Lung (tissue), 12 donors: Measurements from ENCODE around the gene IGSF21. TPM values are rescaled to one million over a fixed set of nuclear protein-coding genes. Genes with fewer than 3 reads are reported as not detected.

ENCODE experiments used
- ATAC-seq: fragments of 200-7000 bp; cut with Tn5 transposase; one replicate; pipeline ENCODE4 v1.9.1; 2020; ENCODE audit warnings: moderate number of reproducible peaks; ENCODE audit not compliant: insufficient read depth, low FRiP score
- DNase-seq, 3 donors: peaks; one replicate each; pipeline ENCODE4 v3.0.0-alpha.2; 2013 to 2017
- H3K27ac ChIP-seq, 2 donors: one replicate each; pipeline ENCODE4 v1.5.1; 2013; ENCODE audit warnings: mild to moderate bottlenecking in 2 of 2, moderate library complexity in 2 of 2, control low read depth in 1 of 2, inconsistent platforms in 1 of 2, low read depth in 1 of 2, low read length in 1 of 2
- H3K27me3 ChIP-seq, 3 donors: one replicate each; pipeline ENCODE4 v1.5.1; 2013; ENCODE audit warnings: low read length in 2 of 3; ENCODE audit not compliant: control insufficient read depth in 3 of 3, insufficient read depth in 3 of 3
- H3K36me3 ChIP-seq, 4 donors: one replicate each; pipeline ENCODE4 v1.5.1; 2013; ENCODE audit warnings: low read length in 4 of 4, mild to moderate bottlenecking in 1 of 4, moderate library complexity in 1 of 4; ENCODE audit not compliant: control insufficient read depth in 4 of 4, insufficient read depth in 4 of 4
- H3K4me1 ChIP-seq, 5 donors: one replicate each; pipeline ENCODE4 v1.5.1; 2013; ENCODE audit warnings: low read length in 5 of 5, mild to moderate bottlenecking in 2 of 5, moderate library complexity in 1 of 5; ENCODE audit not compliant: control insufficient read depth in 5 of 5, insufficient read depth in 5 of 5
- H3K4me3 ChIP-seq: one replicate; pipeline ENCODE4 v1.5.1; 2013; ENCODE audit warnings: mild to moderate bottlenecking, control low read depth, moderate library complexity
- H3K9ac ChIP-seq, 2 donors: one replicate each; pipeline ENCODE4 v1.5.1; 2013; ENCODE audit warnings: low read length in 2 of 2, control low read depth in 1 of 2; ENCODE audit not compliant: insufficient read depth in 1 of 2
- H3K9me3 ChIP-seq, 4 donors: one replicate each; pipeline ENCODE4 v1.5.1; 2013; ENCODE audit warnings: low read length in 3 of 4, mild to moderate bottlenecking in 1 of 4, moderate library complexity in 1 of 4; ENCODE audit not compliant: control insufficient read depth in 4 of 4, insufficient read depth in 3 of 4
- CTCF ChIP-seq: IDR thresholded peaks from 2 replicates; pipeline ENCODE4 v1.5.1; 2012; ENCODE audit warnings: mild to moderate bottlenecking; ENCODE audit errors: control extremely low read depth, extremely low read depth
- WGBS, 2 donors: extraction: QIAGEN DNeasy Blood & Tissue Kit; methylation state at CpG; one replicate each; pipeline ENCODE4 v1.1.7; 2013; 5-methylcytosine and 5-hydroxymethylcytosine counted together
- polyA plus RNA-seq, 2 donors: library from polyadenylated mRNA; stranded (reverse); fragments of 200-250 nt; gene quantifications; one replicate each; pipeline ENCODE4 v1.2.1, GENCODE V29; 2013
- total RNA-seq, 2 donors: library from RNA; depleted of rRNA in 1 of 2; stranded (reverse); fragments of >200 nt in 1 of 2; gene quantifications; one replicate each; pipeline ENCODE4 v1.2.1, GENCODE V29; 2014 to 2021
- donor health status: control.
- donor health status: control.
- donor health status: Bipolar disorder and iron deficiency.
- donor health status: healthy.
- donor health status: DM: yes; HTN: yes; CAD: no.

The IGSF21 gene
- total and polyA plus RNA-seq, 4 donors = 0.18 to 2.6 (median 0.62) TPM

- H3K9ac ChIP-seq = no peak overlapping the region
- no peak for DNase-seq
- no peak overlapping the region for H3K4me3 ChIP-seq
- no peak overlapping the region for H3K27ac ChIP-seq
- H3K36me3 ChIP-seq = no peaks in the 10 kb centered on the region
- TF ChIP-seq CTCF = no peak
- H3K4me1 ChIP-seq = no peaks in the 10 kb centered on the region
- WGBS, 2 donors = 53 to 70% methylated on average over 6 of the region's 6 CpGs
- no peaks in the 10 kb centered on the region for H3K9me3 ChIP-seq
- no peak for ATAC-seq
- H3K27me3 ChIP-seq = peaks cover 0 to 35% (median 9%) of the 10 kb centered on the region in 3 donors
These were observed 67.5 kb downstream of the IGSF21 start for GRCh38 chr1:18175051-18175450.

GRCh38 chr1:18175530-18176377, 68.2 kb downstream of the IGSF21 start:
- peaks cover 0 to 35% (median 9%) of the 10 kb centered on the region in 3 donors for H3K27me3 ChIP-seq
- no peaks in the 10 kb centered on the region for H3K9me3 ChIP-seq
- 55 to 68% methylated on average over 13 of the region's 13 CpGs for WGBS, 2 donors
- no peak for DNase-seq
- no peaks in the 10 kb centered on the region for H3K4me1 ChIP-seq
- TF ChIP-seq CTCF = no peak
- H3K27ac ChIP-seq = no peak overlapping the region
- no peak overlapping the region for H3K9ac ChIP-seq
- no peaks in the 10 kb centered on the region for H3K36me3 ChIP-seq
- H3K4me3 ChIP-seq = no peak overlapping the region
- ATAC-seq = no peak

- no peaks in the 10 kb centered on the region for H3K9me3 ChIP-seq
- DNase-seq (no peak), ATAC-seq (no peak)
- no peak for TF ChIP-seq CTCF
- H3K27ac ChIP-seq = no peak overlapping the region
- no peaks in the 10 kb centered on the region for H3K4me1 ChIP-seq
- no peak overlapping the region for H3K4me3 ChIP-seq
- H3K9ac ChIP-seq = no peak overlapping the region
- WGBS, 2 donors = 53 to 75% methylated on average over 4 of the region's 4 CpGs
- H3K27me3 ChIP-seq = peaks cover 0 to 35% (median 6%) of the 10 kb centered on the region in 3 donors
- no peaks in the 10 kb centered on the region for H3K36me3 ChIP-seq
These were observed 69.0 kb downstream of the IGSF21 start for GRCh38 chr1:18176619-18177018.

GRCh38 chr1:18178111-18178510, 70.5 kb downstream of the IGSF21 start:
- H3K9me3 ChIP-seq = peaks cover 0 to 3% (median 0%) of the 10 kb centered on the region in 4 donors
- no peak for TF ChIP-seq CTCF
- H3K27ac ChIP-seq = no peak overlapping the region
- 19 to 23% methylated on average over 8 of the region's 8 CpGs for WGBS, 2 donors
- peaks cover 0 to 35% (median 6%) of the 10 kb centered on the region in 3 donors for H3K27me3 ChIP-seq
- ATAC-seq = no peak
- no peaks in the 10 kb centered on the region for H3K36me3 ChIP-seq
- no peak overlapping the region for H3K9ac ChIP-seq
- no peak overlapping the region for H3K4me3 ChIP-seq
- no peaks in the 10 kb centered on the region for H3K4me1 ChIP-seq
- DNase-seq = no peak
